Measurements from ENCODE around the gene MACROD2.
"Not testable (repeated sequence)": the region's sequence is repeated elsewhere in the genome, so short reads cannot be mapped to it uniquely, and the experiment has no call there.

The MACROD2 gene

GRCh38 chr20:15977026-15977425 lies 1981.7 kb downstream of the MACROD2 start:
- DNase-seq (ENCODE audit: extremely low read depth, low read depth), result no peak
- TF ChIP-seq CTCF (IDR thresholded peaks at IDR 0.05; ENCODE audit: low read depth, low read length, missing control alignments), result no peak
- no peak overlapping the region for H3K4me3 ChIP-seq (replicated peaks; ENCODE audit: low read depth, low read length)

- TF ChIP-seq CTCF (IDR thresholded peaks at IDR 0.05; ENCODE audit: low read depth, low read length, missing control alignments), result no peak
- DNase-seq (ENCODE audit: extremely low read depth, low read depth), result no peak
- no peak overlapping the region for H3K4me3 ChIP-seq (replicated peaks; ENCODE audit: low read depth, low read length)
These were observed 1982.4 kb downstream of the MACROD2 start for GRCh38 chr20:15977758-15978157.

- not testable (repeated sequence) for H3K4me3 ChIP-seq (replicated peaks; ENCODE audit: low read depth, low read length); DNase-seq (ENCODE audit: extremely low read depth, low read depth)
These were observed 1990.4 kb downstream of the MACROD2 start for GRCh38 chr20:15985494-15986368.

GRCh38 chr20:15986690-15987089 lies 1991.4 kb downstream of the MACROD2 start:
- no peak overlapping the region for H3K4me3 ChIP-seq (replicated peaks; ENCODE audit: low read depth, low read length)
- no peak for TF ChIP-seq CTCF (IDR thresholded peaks at IDR 0.05; ENCODE audit: low read depth, low read length, missing control alignments)
- no peak for DNase-seq (ENCODE audit: extremely low read depth, low read depth)

- TF ChIP-seq CTCF (IDR thresholded peaks at IDR 0.05; ENCODE audit: low read depth, low read length, missing control alignments), result no peak
- DNase-seq (ENCODE audit: extremely low read depth, low read depth), result no peak
- no peak overlapping the region for H3K4me3 ChIP-seq (replicated peaks; ENCODE audit: low read depth, low read length)
These were observed 1996.0 kb downstream of the MACROD2 start for GRCh38 chr20:15991279-15991678.

- no peak for TF ChIP-seq CTCF (IDR thresholded peaks at IDR 0.05; ENCODE audit: low read depth, low read length, missing control alignments)
- no peak overlapping the region for H3K4me3 ChIP-seq (replicated peaks; ENCODE audit: low read depth, low read length)
- peak; percentile 1 for DNase-seq (ENCODE audit: extremely low read depth, low read depth)
These were observed 1997.2 kb downstream of the MACROD2 start for GRCh38 chr20:15992564-15992963.

- no peak for DNase-seq (ENCODE audit: extremely low read depth, low read depth)
- no peak for TF ChIP-seq CTCF (IDR thresholded peaks at IDR 0.05; ENCODE audit: low read depth, low read length, missing control alignments)
- H3K4me3 ChIP-seq (replicated peaks; ENCODE audit: low read depth, low read length), result no peak overlapping the region
These were observed 2004.8 kb downstream of the MACROD2 start for GRCh38 chr20:16000112-16000511.

Data from HFF-Myc (cell line).